ENCODE data around the gene TAGAP. TPM values are rescaled to one million over a fixed set of nuclear protein-coding genes. Genes with fewer than 3 reads are reported as not detected.
A peak's percentile ranks its signal among the peaks of the same experiment; 100 is the strongest.
"Not testable (repeated sequence)": the region's sequence is repeated elsewhere in the genome, so short reads cannot be mapped to it uniquely, and the experiment has no call there.

TAGAP gene
- total RNA-seq, 1 experiment from 2014 or later: not detected

DNA sequence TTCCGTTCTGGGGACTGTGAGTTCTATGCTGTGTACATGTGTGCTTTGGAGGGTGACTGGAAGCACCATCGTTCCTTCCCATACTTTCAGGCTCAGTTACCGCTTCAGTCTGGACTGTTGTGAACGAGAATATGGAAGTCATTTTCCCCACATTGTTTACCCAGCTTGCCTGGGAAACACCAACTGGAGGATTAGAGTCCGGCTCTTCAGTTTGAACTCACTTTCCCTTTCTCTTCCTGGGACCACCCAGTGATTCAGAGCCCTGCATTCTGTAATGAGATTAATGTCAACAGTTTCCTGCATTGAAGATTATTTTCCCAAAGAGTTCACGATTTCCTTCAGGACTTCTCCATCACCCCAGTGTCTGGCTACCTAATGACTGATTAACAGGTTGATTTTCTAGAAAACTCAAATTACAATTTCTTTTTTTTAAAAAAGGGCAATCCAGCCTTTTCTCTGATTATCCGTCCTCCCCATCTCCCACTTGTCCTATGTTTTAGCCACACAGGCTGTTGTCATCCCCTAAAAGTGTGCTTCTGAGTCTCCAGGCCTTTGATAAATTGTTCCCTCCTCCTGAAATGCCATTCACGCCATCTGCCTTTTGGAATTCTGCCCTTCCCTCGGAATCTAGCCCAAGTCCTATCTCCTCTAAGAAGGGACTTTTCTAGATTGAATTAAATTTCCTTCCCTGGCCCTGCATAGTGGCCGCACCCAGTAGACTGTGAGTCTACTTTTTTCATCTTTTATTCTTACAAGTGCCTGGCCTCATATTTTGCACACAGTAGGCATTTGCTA is 3.3 kb upstream of the TAGAP start:
- DNase-seq (ENCODE audit: extremely low read depth, low read depth): no peak

DNA sequence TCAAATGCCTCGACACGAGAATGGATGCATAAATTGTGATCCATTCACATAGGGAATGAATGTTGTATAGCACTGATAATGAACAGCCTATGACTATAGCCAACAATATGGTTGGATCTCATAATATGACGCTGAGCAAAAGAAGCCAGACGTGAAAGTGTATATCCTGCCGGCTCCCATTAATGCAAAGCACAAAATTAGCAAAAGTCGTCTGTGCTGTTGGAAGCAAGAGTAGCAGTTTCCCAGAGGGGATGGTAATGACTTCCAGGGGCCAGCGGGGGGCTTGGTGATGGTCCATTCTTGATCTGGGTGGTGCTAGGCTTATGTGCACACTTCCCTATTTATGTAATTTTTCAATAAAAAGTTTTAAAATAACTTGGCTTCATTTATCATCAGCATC is 1.0 kb upstream of the TAGAP start:
- no peak for DNase-seq (ENCODE audit: extremely low read depth, low read depth)

- no peak for DNase-seq (ENCODE audit: extremely low read depth, low read depth)
Measured at GRCh38 chr6:159043947-159044346, 844 bp downstream of the TAGAP start.

DNA sequence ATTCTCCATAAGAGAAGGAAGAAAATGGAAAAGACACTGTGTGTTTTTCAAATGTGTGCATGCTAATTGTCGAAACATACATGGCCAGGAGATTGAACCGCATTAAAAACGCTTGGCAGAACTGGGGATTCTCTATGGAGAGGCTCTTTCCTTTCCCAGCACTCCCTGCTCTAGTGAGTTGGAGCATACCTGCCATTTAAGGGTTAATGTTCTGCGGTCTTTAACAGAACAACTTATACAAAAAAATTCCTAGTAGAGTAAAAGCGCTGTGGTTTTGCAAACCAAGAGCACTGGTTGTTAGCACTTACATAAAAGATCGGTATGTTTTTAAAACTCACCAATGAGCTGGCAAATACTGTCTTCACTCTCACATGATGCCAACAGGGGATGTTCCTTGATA is 1.5 kb downstream of the TAGAP start:
- no peak for DNase-seq (ENCODE audit: extremely low read depth, low read depth)

DNA sequence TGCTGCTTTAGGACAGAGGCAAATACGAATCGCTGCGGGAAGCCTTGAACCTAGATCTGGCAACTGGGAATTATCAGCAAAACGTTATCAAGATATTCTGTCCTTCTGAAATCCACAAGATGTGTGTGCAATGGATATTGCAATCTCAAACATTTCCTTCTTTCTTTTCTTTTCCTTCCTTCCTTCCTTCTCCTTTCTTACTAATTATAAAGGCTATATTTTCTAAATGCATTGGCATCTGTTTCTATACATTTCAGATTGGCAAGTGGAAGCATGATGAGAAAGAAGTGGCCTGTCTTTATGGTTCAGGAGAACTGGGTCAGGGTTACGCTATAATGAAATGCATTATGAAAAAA is 2.0 kb downstream of the TAGAP start:
- DNase-seq (ENCODE audit: extremely low read depth, low read depth): no peak

GRCh38 chr6:159042003-159042825 is 2.6 kb downstream of the TAGAP start:
- DNase-seq (ENCODE audit: extremely low read depth, low read depth): peak; percentile 36

DNA sequence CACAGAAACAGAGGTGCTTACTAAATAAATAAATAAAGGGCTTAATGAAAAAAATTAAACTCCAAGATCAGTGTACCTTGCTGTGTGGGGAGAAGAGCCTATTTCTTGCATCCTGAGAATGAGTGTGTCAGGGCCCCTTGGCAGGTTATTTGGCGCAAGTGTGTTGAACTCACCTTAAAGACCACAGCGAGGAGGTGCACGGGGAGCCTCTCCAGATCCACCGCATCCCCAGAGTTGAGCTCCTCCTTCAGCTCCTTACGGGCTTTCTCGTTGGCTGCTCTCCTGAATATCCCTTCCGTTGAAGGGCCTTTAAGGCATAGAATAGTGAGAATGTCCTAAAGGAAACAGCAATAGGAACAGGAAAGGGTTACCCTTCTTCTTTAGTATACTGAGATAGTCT is 3.6 kb downstream of the TAGAP start:
- no peak for DNase-seq (ENCODE audit: extremely low read depth, low read depth)

GRCh38 chr6:159039885-159040258 is 4.9 kb downstream of the TAGAP start:
- no peak for DNase-seq (ENCODE audit: extremely low read depth, low read depth)

- DNase-seq (ENCODE audit: extremely low read depth, low read depth): no peak
Measured at GRCh38 chr6:159038914-159039884, 5.6 kb downstream of the TAGAP start.

DNA sequence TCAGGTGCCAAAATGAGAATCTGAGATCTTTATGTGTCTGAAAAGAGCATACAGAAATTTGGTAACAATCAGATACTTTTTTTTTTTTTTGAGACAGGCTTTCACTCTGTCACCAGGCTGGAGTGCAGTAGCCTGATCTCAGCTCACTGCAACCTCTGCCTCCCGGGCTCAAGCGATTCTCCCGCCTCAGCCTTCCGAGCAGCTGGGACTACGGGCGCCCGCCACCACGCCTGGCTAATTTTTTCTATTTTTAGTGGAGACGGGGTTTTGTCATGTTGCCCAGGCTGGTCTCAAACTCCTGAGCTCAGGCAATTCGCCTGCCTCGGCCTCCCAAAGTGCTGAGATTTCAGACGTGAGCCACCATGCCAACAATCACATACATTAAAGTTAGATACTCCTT is 6.5 kb downstream of the TAGAP start:
- not testable (repeated sequence) for DNase-seq (ENCODE audit: extremely low read depth, low read depth)

DNA sequence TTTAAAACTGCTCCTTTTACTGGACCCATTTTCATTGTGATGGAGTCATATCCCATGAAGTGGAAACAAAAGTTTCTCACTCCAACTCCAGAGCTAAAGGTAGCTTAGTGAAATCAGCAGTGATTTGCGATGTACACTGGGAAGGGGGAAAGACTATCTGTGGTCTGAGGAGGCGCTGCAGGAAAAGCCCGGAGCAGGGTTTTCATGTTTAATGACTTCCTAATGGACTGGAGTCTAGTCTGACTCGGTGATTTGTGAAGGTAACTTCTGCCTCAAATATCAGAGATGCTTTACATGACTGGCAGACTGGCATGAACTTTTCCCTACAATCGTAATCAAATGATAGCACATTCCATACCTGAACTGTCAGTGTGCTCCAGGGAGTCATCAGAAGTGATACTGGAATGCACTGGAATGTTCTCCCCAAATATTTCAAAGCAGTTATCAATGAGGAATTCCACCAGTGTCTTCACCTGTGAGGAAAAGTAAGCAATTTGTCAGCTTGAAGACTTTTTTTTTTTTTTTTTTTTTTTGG is 7.0 kb downstream of the TAGAP start:
- DNase-seq (ENCODE audit: extremely low read depth, low read depth): no peak

DNA sequence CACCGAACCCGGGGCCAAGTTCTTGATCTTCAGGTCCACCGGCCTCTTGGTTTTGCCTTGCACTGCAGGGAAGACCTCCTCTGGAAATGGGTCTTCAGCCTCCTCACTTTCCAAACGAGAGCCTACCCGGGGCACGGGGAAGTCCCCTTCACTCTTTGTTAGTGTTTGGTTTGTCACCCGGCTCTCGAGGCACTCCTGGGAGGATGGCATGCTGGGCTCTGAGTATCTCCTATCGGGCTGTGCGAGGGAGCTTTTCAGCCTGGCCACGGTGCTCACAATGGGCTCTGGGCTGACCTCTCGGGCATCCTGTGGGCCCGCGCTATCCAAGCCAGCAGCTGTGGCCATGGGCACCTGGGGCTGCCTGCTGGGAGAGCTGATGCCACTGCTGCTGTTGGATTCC is 8.1 kb downstream of the TAGAP start:
- no peak for DNase-seq (ENCODE audit: extremely low read depth, low read depth)

DNA sequence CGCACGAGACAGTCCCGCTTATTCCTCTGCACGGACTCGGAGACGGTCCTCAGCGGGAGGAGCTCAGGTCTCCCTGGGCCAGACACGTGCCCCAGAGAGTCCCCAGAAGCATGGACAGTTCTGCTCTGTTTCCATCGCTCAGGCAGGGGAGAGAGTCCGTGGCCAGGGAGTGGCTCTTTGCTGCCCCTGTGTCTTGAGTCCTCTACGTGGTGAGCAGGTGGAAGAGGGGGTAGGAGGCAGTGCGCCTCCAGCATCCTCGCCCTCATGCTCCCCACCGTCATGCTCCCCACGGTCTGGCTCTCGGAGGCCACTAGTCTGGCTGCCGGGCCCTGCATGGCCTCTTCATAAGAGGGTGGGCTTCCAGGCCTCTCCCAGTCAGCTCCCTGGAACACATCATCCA is 8.9 kb downstream of the TAGAP start:
- no peak for DNase-seq (ENCODE audit: extremely low read depth, low read depth)

GRCh38 chr6:159033160-159034049 is 11.4 kb downstream of the TAGAP start:
- DNase-seq (ENCODE audit: extremely low read depth, low read depth): no peak

DNA sequence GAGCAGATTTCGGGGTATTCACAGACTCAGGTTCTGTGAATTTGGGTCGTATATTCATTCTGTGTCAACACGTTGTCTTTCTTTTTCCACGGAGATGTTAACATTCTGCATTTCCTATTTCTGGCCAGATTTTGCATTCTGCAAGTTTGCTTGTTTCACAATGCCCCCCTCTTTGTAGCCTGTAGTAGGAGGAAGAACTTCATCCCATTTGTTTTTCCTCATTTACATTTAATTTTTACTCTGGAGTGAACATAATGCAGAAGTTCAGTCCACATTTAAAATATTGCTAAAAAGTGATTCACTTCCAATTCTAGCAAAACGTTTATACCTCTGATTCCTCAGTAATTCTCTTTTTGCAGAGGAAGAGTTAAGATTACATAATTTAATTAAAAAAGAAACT is 12.9 kb downstream of the TAGAP start:
- DNase-seq (ENCODE audit: extremely low read depth, low read depth): no peak

DNA sequence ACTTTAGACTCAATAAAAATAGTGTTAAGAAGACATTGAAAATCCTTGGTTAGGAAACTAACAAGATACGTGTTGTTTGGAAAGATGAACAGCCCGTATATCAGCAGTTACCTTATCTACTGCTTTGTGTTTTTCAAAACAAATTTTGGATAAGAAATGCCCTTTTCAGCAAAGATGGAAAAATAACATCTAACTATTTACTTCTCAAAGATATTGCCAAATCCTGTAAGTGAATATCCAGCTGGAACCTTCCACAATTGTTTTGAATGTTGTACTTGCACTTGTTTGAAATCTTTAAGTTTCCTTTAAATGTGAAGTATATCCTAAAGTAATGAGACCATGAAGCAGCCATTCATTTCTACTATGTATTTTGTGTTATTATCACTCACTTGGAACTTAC is 14.6 kb downstream of the TAGAP start:
- DNase-seq (ENCODE audit: extremely low read depth, low read depth): no peak

- DNase-seq (ENCODE audit: extremely low read depth, low read depth): not testable (repeated sequence)
Measured at GRCh38 chr6:159025224-159025623, 19.6 kb downstream of the TAGAP start.

DNA sequence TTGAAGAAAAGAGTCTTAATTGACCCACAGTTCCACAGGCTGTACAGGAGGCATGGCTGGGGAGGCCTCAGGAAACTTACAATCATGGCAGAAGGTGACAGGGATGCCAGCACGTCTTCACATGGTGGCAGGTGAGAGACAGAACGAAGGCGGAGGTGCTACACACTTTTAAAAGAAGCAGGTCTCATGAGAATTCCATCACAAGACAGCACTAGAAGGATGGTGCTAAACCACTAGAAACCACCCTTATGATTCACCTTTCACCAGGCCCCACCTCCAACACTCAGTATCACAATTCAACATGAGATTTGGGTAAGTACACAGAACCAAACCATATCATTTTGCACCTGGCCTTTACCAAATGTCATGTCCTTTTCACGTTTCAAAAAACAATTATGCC is 20.9 kb downstream of the TAGAP start:
- DNase-seq (ENCODE audit: extremely low read depth, low read depth): no peak

GRCh38 chr6:159020011-159020410 is 24.8 kb downstream of the TAGAP start:
- DNase-seq (ENCODE audit: extremely low read depth, low read depth): no peak

All from NCI-H460 (cell line).